NCI-H1105 (cell line): ENCODE results near the gene CCDC83.
"Not testable (repeated sequence)": the region's sequence is repeated elsewhere in the genome, so short reads cannot be mapped to it uniquely, and the experiment has no call there.

Experiments
- DNase-seq: peaks from one replicate; lab custom pipeline; 2025; lab: John Stamatoyannopoulos, UW

CCDC83 gene

GRCh38 chr11:85835729-85836128 lies 19.5 kb upstream of the CCDC83 start:
- no peak for DNase-seq

GRCh38 chr11:85840932-85841331 lies 14.3 kb upstream of the CCDC83 start:
- not testable (repeated sequence) for DNase-seq

DNA sequence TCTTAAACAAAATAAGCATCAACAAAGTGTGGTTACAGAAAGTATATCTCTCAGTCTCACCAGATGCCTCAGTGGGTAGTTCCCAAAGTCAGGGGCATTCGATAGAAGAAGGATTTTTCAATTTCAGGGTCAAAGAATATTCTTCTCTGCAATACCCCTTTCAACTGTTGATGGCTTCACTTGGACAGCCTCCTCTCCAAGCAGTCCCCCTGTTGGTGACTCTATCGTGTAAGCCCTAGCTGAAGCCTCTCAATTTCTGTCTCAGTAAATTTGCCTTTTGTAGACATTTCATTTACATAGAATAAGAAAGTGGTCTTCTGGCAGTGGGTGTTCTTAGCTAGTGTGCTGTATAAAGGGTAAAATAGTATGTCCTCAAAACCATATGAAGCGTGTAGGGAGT lies 11.3 kb upstream of the CCDC83 start:
- no peak for DNase-seq

- no peak for DNase-seq
These were observed 10.6 kb upstream of the CCDC83 start for GRCh38 chr11:85844439-85845123.

DNA sequence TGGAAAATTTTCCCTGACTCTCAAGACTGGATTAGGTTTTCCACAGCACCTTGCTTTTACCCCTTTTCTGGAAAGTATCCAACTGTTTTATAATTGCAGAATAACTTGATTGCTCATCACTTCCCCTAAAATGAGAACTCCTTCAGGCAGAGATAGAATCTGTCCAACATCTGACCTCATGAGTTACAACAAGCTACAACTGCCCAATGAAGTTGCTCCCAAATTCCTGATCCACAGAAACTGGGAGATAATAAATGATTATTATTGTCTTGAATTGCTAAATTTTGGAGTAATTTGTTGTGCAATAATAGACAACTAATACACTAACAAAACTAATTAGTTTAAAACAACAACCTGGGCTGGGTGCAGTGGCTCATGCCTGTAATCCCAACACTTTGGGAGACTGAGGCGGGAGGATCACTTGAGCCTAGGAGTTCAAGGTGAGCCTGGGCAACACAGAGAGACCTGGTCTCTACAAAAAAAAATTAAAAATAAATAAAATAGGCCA lies 10.0 kb upstream of the CCDC83 start:
- DNase-seq: no peak

- no peak for DNase-seq
These were observed 7.7 kb upstream of the CCDC83 start for GRCh38 chr11:85847436-85847835.

GRCh38 chr11:85848006-85848405 lies 7.2 kb upstream of the CCDC83 start:
- no peak for DNase-seq

GRCh38 chr11:85848556-85848955 lies 6.6 kb upstream of the CCDC83 start:
- no peak for DNase-seq

DNA sequence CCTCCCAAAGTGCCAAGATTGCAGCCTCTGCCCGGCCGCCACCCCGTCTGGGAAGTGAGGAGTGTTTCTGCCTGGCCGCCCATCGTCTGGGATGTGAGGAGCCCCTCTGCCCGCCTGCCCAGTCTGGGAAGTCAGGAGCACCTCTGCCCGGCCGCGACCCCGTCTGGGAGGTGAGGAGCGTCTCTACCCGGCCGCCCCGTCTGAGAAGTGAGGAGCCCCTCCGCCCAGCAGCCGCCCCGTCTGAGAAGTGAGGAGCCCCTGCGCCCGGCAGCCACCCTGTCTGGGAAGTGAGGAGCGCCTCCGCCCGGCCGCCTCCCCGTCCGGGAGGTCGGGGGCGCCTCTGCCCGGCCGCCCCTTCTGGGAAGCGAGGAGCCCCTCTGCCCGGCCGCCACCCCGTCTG lies 2.4 kb upstream of the CCDC83 start:
- not testable (repeated sequence) for DNase-seq

DNA sequence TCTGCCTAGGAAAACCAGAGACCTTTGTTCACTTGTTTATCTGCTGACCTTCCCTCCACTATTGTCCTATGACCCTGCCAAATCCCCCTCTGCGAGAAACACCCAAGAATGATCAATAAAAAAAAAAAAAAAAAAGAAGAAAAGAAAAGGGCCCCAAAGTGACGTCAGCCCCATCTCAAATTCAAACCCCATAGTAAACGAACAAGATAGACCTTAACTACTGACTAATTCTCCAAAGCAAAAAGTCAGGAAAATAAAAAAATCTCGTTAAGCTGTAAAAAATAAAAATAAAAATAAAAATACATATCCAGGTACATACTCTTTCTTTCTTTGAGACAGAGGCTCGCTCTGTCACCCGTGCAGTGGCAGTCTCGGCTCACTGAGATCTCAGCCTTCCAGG lies 1.6 kb upstream of the CCDC83 start:
- not testable (repeated sequence) for DNase-seq

GRCh38 chr11:85854212-85854556 lies 999 bp upstream of the CCDC83 start:
- DNase-seq: no peak

DNA sequence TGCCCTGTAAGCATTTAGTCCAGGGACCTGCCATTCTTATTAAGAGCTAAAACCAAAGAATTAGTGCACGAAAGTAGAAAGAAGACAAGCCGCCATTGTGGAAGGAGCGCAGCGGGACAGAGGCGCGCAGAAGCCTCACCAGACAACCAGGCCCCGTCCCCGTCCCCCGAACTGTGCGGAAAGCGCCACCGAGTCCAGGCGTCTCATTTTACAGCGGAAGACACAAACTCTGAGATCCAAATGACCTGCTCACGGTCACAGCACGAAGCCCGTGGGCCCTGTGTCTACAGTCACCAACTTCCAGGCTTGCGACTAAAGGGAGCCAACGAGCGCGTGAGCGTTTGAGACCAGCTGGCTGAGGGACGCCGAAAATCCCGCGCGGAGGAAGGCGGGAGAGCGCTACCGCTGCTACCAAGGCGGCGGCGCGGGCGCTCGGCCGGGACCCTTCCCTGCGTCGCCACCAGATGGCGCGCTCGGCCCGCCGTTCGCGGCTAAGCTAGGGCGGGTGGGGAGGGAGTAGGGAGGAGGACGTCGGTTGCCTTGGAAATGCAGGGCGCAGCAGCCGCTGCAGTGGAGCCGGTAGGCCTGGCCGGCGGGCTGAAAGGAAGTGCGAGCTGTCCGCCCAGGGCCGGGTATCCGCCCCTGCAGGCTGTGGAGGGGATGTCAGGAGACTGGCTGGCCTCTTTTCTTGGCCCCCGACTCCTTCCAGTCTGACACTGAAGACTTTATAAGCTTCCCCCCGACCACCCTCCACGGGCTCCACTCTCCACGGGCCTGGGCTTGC lies 434 bp upstream of the CCDC83 start:
- DNase-seq: peak; percentile 90

GRCh38 chr11:85857098-85857497 lies 1.9 kb downstream of the CCDC83 start:
- DNase-seq: no peak

DNA sequence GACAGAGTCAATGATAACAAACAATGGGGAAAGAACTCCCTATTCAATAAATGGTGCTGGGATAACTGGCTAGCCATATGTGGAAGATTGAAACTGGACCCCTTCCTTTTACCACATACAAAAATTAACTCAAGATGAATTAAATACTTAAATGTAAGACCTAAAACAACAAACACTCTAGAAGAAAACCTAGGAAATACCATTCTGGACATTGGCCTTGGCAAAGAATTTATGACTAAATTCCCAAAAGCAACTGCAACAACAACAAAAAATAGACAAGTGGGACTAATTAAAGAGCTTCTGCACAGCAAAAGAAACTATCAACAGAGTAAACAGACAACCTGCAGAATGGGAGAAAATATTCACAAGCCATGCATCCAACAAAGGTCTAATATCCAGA lies 4.4 kb downstream of the CCDC83 start:
- not testable (repeated sequence) for DNase-seq

- no peak for DNase-seq
These were observed 8.7 kb downstream of the CCDC83 start for GRCh38 chr11:85863855-85864254.

DNA sequence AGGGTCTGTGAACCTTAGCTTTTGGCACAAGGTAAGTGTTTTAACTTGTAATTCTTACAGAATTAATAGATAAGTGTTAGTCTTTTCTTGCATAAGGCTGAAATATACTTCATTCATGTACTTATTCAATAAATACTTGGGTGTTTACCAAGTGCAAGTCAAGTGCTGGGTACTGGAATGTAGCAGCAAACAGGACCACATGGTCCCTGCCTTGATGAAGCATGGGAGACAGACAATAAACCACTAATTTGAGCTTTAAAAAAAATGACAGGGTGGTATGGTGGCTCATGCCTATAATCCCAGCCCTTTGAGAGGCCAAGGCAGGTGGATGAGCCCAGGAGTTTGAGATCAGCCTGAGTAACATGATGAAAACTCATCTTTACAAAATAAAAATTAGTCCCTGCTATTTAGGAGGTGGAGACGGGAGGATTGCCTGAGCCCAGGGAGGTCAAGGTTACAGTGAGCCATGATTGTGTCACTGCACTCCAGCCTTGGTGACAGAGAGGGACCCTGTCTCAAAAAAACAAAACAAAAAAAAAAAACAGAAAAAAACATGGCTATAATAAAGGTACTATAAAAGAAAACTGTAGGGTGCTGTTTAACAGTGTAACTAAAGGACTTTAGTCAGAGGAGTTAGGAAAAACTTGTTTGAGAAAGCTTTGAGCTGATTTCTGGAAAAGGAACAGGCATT lies 11.1 kb downstream of the CCDC83 start:
- no peak for DNase-seq

GRCh38 chr11:85867751-85868150 lies 12.6 kb downstream of the CCDC83 start:
- no peak for DNase-seq

DNA sequence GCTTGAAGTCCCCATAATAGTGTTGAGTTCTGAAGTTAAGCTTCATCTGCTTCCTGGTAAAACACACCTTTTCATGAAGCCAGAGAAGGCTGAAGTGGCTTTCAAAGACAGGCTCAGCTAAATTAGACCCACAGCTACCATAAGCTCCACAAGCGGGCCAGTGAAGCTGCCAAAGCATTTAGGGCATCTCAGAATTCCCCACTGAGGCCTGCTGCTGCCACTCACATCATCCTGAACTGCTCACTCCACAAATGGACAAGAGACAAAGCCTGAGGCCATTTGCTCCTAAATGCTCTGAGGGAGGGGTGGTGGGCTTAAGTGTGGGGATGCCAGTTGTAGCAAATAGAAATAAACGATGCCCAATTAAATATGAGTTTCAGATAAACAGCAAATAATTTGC lies 14.6 kb downstream of the CCDC83 start:
- no peak for DNase-seq

GRCh38 chr11:85874265-85874664 lies 19.1 kb downstream of the CCDC83 start:
- no peak for DNase-seq

DNA sequence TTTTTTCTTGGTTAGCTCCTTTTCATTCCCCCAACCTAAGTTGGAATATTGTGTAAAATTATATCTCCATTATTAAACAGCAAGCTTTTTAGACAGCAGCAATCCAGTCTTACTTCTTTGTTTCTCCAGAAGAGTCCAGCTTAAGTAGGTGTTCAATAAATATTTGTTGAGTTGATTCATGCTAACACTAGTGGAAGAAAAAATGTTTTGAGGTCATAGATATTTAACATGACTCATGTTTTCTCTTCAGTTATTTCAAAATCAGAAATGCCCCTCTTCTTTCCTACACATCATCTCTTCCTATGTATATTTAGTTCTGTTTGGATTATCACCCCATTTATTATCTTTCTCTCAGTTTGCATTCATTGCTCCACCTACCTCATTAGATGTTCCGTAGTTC lies 20.3 kb downstream of the CCDC83 start:
- DNase-seq: no peak

DNA sequence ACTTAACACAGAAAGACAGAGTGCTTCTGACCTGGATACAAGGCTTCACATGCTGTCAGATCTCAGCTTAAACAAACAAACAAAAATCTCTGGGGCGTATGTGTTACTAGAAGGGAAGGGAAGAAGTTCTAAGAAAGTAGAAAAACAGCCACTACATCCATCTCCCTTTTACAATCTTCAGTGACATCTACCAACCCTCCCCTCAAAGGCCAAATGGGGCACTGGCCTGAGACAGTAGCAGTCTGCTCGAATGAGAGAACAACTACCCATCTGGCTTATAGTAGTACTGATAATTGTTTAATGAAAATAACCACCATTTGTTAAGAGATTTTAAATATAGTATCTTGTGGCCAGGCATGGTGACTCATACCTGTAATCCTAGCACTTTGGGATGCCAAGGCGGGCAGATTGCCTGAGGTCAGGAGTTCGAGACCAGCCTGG lies 29.4 kb downstream of the CCDC83 start:
- DNase-seq: no peak

GRCh38 chr11:85886089-85887056 lies 31.2 kb downstream of the CCDC83 start:
- DNase-seq: no peak
